ENCODE results near the gene DCP1B.

DNA sequence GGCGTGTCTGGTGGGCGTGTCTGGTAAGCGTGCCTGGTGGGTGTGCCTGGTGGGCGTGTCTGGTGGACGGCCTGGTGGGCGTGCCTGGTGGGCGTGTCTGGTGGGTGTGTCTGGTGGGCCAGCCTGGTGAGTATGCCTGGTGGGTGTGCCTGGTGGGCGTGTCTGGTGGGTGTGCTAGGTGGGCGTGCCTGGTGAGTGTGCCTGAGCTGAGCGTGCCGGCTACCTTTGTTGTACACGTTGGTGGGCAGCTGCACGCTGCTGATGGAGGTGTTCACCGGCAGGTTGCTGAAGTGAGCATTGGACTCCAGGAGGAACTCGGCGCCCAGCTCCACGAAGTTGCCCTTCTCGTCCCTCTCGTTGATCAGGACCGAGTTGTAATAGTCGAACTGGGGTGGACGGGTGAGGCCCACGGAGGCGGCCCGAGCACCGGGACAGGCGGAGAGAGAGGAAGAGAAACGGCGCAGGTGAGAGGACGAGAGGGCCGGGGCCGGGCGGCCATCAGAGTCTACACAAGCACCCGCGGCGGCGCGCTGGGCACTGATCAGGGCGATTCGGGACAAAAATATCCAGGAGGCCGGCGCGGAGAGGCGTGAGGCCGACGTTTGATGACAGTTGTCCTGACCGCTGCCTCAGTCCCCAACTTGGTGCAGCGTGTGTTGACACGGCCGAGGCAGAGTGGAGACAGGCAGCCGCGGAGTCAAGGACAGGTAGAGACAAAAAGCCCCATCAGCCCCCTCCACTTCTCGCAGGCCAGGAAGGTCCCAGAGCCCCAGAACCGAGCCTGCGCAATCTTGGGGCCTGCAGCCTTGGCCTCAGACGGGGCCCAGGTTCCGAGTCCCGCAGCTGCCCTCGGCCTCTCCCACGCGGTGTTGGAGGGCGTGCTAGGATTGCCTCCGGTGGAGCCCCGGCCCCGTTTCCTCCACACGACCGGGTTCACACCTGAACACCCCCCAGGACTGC, 96.3 kb downstream of the DCP1B start:
- TF ChIP-seq, protein P1, sequence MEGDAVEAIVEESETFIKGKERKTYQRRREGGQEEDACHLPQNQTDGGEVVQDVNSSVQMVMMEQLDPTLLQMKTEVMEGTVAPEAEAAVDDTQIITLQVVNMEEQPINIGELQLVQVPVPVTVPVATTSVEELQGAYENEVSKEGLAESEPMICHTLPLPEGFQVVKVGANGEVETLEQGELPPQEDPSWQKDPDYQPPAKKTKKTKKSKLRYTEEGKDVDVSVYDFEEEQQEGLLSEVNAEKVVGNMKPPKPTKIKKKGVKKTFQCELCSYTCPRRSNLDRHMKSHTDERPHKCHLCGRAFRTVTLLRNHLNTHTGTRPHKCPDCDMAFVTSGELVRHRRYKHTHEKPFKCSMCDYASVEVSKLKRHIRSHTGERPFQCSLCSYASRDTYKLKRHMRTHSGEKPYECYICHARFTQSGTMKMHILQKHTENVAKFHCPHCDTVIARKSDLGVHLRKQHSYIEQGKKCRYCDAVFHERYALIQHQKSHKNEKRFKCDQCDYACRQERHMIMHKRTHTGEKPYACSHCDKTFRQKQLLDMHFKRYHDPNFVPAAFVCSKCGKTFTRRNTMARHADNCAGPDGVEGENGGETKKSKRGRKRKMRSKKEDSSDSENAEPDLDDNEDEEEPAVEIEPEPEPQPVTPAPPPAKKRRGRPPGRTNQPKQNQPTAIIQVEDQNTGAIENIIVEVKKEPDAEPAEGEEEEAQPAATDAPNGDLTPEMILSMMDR (IDR thresholded peaks at IDR 0.05) = no peak
- TF ChIP-seq, protein P2, sequence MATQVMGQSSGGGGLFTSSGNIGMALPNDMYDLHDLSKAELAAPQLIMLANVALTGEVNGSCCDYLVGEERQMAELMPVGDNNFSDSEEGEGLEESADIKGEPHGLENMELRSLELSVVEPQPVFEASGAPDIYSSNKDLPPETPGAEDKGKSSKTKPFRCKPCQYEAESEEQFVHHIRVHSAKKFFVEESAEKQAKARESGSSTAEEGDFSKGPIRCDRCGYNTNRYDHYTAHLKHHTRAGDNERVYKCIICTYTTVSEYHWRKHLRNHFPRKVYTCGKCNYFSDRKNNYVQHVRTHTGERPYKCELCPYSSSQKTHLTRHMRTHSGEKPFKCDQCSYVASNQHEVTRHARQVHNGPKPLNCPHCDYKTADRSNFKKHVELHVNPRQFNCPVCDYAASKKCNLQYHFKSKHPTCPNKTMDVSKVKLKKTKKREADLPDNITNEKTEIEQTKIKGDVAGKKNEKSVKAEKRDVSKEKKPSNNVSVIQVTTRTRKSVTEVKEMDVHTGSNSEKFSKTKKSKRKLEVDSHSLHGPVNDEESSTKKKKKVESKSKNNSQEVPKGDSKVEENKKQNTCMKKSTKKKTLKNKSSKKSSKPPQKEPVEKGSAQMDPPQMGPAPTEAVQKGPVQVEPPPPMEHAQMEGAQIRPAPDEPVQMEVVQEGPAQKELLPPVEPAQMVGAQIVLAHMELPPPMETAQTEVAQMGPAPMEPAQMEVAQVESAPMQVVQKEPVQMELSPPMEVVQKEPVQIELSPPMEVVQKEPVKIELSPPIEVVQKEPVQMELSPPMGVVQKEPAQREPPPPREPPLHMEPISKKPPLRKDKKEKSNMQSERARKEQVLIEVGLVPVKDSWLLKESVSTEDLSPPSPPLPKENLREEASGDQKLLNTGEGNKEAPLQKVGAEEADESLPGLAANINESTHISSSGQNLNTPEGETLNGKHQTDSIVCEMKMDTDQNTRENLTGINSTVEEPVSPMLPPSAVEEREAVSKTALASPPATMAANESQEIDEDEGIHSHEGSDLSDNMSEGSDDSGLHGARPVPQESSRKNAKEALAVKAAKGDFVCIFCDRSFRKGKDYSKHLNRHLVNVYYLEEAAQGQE (IDR thresholded peaks at IDR 0.05; ENCODE audit: insufficient read depth in 1 of 2, low read depth in 2 of 2, low read length in 1 of 2) = no peak
